ENCODE data around the gene GOLIM4. TPM values are rescaled to one million over a fixed set of nuclear protein-coding genes. Genes with fewer than 3 reads are reported as not detected.

Gene GOLIM4
- total and polyA plus RNA-seq, 4 donors: 17.9 to 47.9 (median 32.7) TPM

GRCh38 chr3:168044049-168044448 lies 51.7 kb downstream of the GOLIM4 start:
- DNase-seq (ENCODE audit: low spot score): no peak
- TF ChIP-seq HNF4G (IDR thresholded peaks at IDR 0.05) (no peak), ATF3 (IDR thresholded peaks at IDR 0.05) (no peak), GABPA (IDR thresholded peaks at IDR 0.05 in 1 of 2, conservative IDR thresholded peaks at IDR 0.05 in 1 of 2) (no peak), ZBTB33 (IDR thresholded peaks at IDR 0.05) (no peak), FOXA2 (IDR thresholded peaks at IDR 0.05) (no peak), CTCF (IDR thresholded peaks at IDR 0.05; ENCODE audit: low read depth, low read length, missing input control) (no peak), MAX (IDR thresholded peaks at IDR 0.05) (no peak), TAF1 (conservative IDR thresholded peaks at IDR 0.05) (no peak), NR2F2 (IDR thresholded peaks at IDR 0.05) (no peak), RXRA (IDR thresholded peaks at IDR 0.05) (no peak), SP1 (IDR thresholded peaks at IDR 0.05) (no peak), RAD21 (IDR thresholded peaks at IDR 0.05) (no peak), FOXA1 (IDR thresholded peaks at IDR 0.05) (no peak), REST (IDR thresholded peaks at IDR 0.05) (no peak), JUND (IDR thresholded peaks at IDR 0.05) (no peak), EGR1 (IDR thresholded peaks at IDR 0.05; ENCODE audit: low read depth in 2 of 2) (no peak), YY1 (IDR thresholded peaks at IDR 0.05) (no peak), HNF4A (conservative IDR thresholded peaks at IDR 0.05) (no peak)
- H3K9me3 ChIP-seq (ENCODE audit: control insufficient read depth in 4 of 4, low read length in 3 of 4): no peaks in the 10 kb centered on the region
- no peak overlapping the region for H3K4me3 ChIP-seq (ENCODE audit: low read depth in 1 of 3, low read length in 3 of 3)
- H3K27ac ChIP-seq (ENCODE audit: low read depth in 1 of 2, low read length in 2 of 2): no peak overlapping the region
- H3K9ac ChIP-seq (ENCODE audit: low read depth in 1 of 2, low read length in 2 of 2): no peak overlapping the region
- H3K27me3 ChIP-seq (ENCODE audit: control insufficient read depth in 4 of 4, insufficient read depth in 4 of 4, low read length in 3 of 4): no peaks in the 10 kb centered on the region
- H3K4me1 ChIP-seq (ENCODE audit: control insufficient read depth in 4 of 4, insufficient read depth in 4 of 4, low read length in 3 of 4): peaks cover 0 to 9% (median under 1%) of the 10 kb centered on the region in 4 donors
- H3K36me3 ChIP-seq (ENCODE audit: control insufficient read depth in 4 of 4, insufficient read depth in 3 of 4, low read depth in 1 of 4, low read length in 3 of 4): peaks cover 0 to 29% (median 9%) of the 10 kb centered on the region in 4 donors
- 75% methylated on average over 6 of the region's 6 CpGs for WGBS

All from liver (tissue), 9 donors.